K562 (cell line): Measurements from ENCODE around the gene STK11. TPM values are rescaled to one million over a fixed set of nuclear protein-coding genes. Genes with fewer than 3 reads are reported as not detected.
A peak's percentile ranks its signal among the peaks of the same experiment; 100 is the strongest.

Experiments used
- BMI1 ChIP-seq: fragments of 150-350 bp; IDR thresholded peaks from 2 replicates; pipeline ENCODE4 v1.6.1; 2014; ENCODE audit warnings: low read length
- FOXJ2 ChIP-seq: fragments of 200-800 bp; sonication (Bioruptor generic); IDR thresholded peaks from 2 replicates; pipeline ENCODE4 v1.6.1; 2016; ENCODE audit warnings: missing genetic modification characterization, missing compliant biosample characterization
- FOXJ3 ChIP-seq: sonication (generic); formaldehyde crosslinking; IDR thresholded peaks from 2 replicates; pipeline ENCODE4 v1.4.0; 2020; ENCODE audit warnings: mild to moderate bottlenecking, missing genetic modification reagents
- HNRNPLL ChIP-seq: fragments of 200-400 bp; formaldehyde crosslinking; IDR thresholded peaks from 2 replicates; pipeline ENCODE4 v1.6.1; 2017; ENCODE audit warnings: low read length, low read depth, mild to moderate bottlenecking; ENCODE audit not compliant: poor library complexity, severe bottlenecking
- NFXL1 ChIP-seq: fragments of 450-650 bp; formaldehyde crosslinking; IDR thresholded peaks from 2 replicates; pipeline ENCODE4 v1.4.0; 2021; ENCODE audit warnings: mild to moderate bottlenecking
- PHB2 ChIP-seq: fragments of 450-650 bp; IDR thresholded peaks from 2 replicates; pipeline ENCODE4 v1.6.1; 2017; ENCODE audit warnings: low read depth
- RUNX1 ChIP-seq: sonication (generic); IDR thresholded peaks from 2 replicates; pipeline ENCODE4 v1.6.1; 2016; ENCODE audit warnings: antibody characterized with exemption, low read depth
- SAFB ChIP-seq: fragments of 200-400 bp; formaldehyde crosslinking; IDR thresholded peaks from 2 replicates; pipeline ENCODE4 v1.6.1; 2017; ENCODE audit warnings: low read depth, low read length, borderline replicate concordance
- SP1 ChIP-seq: sonication (generic); formaldehyde crosslinking; IDR thresholded peaks from 2 replicates; pipeline ENCODE4 v1.8.1; 2022; ENCODE audit warnings: mild to moderate bottlenecking, missing genetic modification reagents
- TBL1XR1 ChIP-seq, 2 experiments: IDR thresholded peaks; 2 replicates each; pipeline ENCODE4 v1.6.1; 2012; ENCODE audit warnings: improper control_type of control experiment in 2 of 2, low read length in 2 of 2, mild to moderate bottlenecking in 1 of 2
- TEAD2 ChIP-seq: fragments of 450-650 bp; IDR thresholded peaks from 2 replicates; pipeline ENCODE4 v1.6.1; 2016; ENCODE audit warnings: missing genetic modification characterization, control low read depth, missing compliant biosample characterization
- TRIM24 ChIP-seq, 2 experiments: fragments of 450-650 bp; IDR thresholded peaks; 2 replicates each; pipeline ENCODE4 v1.6.1; 2016
- ZBTB17 ChIP-seq: fragments of 450-650 bp; formaldehyde crosslinking; IDR thresholded peaks from 2 replicates; pipeline ENCODE4 v1.4.0; 2020; ENCODE audit warnings: mild to moderate bottlenecking
- ZFP36 ChIP-seq: fragments of 150-350 bp; IDR thresholded peaks from 2 replicates; pipeline ENCODE4 v1.6.1; 2018; ENCODE audit warnings: low read length, low read depth; ENCODE audit not compliant: partially characterized antibody
- ZNF174 ChIP-seq: fragments of 250-450 bp; sonication (Bioruptor Pico); IDR thresholded peaks from 2 replicates; pipeline ENCODE4 v1.4.0; 2020; ENCODE audit warnings: mild to moderate bottlenecking
- ZNF212 ChIP-seq: fragments of 450-650 bp; formaldehyde crosslinking; IDR thresholded peaks from 2 replicates; pipeline ENCODE4 v1.4.0; 2020; ENCODE audit warnings: mild to moderate bottlenecking
- polyA plus RNA-seq, 8 experiments: library from polyadenylated mRNA; depleted of rRNA in 4 of 8; stranded (reverse) in 5 of 8; unstranded in 3 of 8; fragments of >200 nt; fragmentation: Nextera tagmentation in 2 of 8; fragmentation: Illumina TruSeq in 1 of 8; extraction: Ambion mirVana in 2 of 8; extraction: Trizol in 1 of 8; gene quantifications; 2 replicates each; pipeline versions ENCODE4 v1.2.1 to v1.2.3, GENCODE V29; 2011 to 2014; ENCODE audit warnings: inconsistent platforms in 1 of 8, missing spikeins in 1 of 8
- total RNA-seq, 7 experiments: library from RNA; depleted of rRNA in 6 of 7; stranded (reverse); fragments of >200 nt in 6 of 7; fragmentation: Illumina TruSeq in 2 of 7; extraction: Trizol in 2 of 7; gene quantifications; 2 replicates each; pipeline versions ENCODE4 v1.2.1 to v1.2.3, GENCODE V29; 2011 to 2021; ENCODE audit warnings: low replicate concordance in 1 of 7
- TF ChIP-seq, protein P1 (sequence below): fragments of 450-650 bp; IDR thresholded peaks from 2 replicates; pipeline ENCODE4 v1.6.1; 2016; ENCODE audit warnings: low read depth
- TF ChIP-seq, protein P2 (sequence below): fragments of 200-800 bp; sonication (Bioruptor generic); IDR thresholded peaks from 2 replicates; pipeline ENCODE4 v1.6.1; 2017; ENCODE audit warnings: missing genetic modification characterization, missing compliant biosample characterization
- TF ChIP-seq, protein P3 (sequence below): fragments of 250-450 bp; sonication (Bioruptor Pico); IDR thresholded peaks from 2 replicates; pipeline ENCODE4 v1.8.0; 2021; ENCODE audit warnings: moderate library complexity, mild to moderate bottlenecking, inconsistent platforms

STK11 gene
- total and polyA plus RNA-seq, 9 of the 15 experiments (the other 6 are each of a cell fraction or from before 2014, with no cell fraction given) = 0.15 to 96.5 (median 31.7) TPM

DNA sequence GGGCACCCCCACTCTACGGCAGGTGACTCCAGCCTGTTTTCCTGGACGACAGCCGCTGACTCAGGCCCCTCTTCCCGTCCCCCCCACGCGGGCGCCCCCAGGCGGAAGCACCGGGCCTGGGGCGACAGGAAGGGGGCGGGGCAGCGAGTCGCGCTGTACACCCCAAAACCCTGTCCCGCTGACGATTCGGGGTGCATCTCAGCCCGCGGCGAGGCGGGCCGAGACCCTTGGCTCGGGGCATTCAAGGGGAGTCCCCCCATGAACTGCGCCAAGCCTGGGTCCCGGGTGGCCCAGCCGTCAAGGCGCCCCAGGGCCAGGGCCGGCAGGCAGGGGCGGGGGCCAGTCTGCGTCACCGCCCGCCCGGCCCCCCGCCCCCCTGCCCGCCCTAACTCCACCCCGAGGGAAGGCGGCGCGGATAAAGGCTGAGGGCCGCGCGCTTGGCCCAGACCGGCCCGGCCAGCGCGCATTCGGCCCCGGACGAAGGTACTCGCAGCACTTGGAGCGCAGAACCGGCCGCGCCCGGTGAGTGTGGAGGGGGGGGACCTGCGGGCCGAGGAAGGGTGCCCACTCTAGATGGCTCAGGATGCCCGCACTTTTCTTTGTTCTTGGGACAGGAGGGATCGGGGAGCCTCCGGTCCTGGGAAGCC lies 42.7 kb downstream of the STK11 start, which contains the start of gene MIDN (continued):
- TF ChIP-seq ZFP36 (no peak), TRIM24 (IDR thresholded peaks at IDR 0.05) (peak in 1 of 2 experiments; percentile 32; a peak in 1 of 4 replicates), NFXL1 (no peak), FOXJ2 (tag) (no peak), ZNF174 (no peak), SP1 (CRISPR knock-in tag) (peak; percentile 68), FOXJ3 (CRISPR knock-in tag) (no peak), BMI1 (no peak), SAFB (no peak), ZNF212 (CRISPR knock-in tag) (no peak), TEAD2 (tag) (no peak), TBL1XR1 (IDR thresholded peaks at IDR 0.05; ENCODE audit: low read length in 2 of 2) (no peak; a peak in 1 of 4 replicates), RUNX1 (no peak), PHB2 (no peak), ZBTB17 (CRISPR knock-in tag) (no peak), HNRNPLL (no peak)
- TF ChIP-seq, protein P1, sequence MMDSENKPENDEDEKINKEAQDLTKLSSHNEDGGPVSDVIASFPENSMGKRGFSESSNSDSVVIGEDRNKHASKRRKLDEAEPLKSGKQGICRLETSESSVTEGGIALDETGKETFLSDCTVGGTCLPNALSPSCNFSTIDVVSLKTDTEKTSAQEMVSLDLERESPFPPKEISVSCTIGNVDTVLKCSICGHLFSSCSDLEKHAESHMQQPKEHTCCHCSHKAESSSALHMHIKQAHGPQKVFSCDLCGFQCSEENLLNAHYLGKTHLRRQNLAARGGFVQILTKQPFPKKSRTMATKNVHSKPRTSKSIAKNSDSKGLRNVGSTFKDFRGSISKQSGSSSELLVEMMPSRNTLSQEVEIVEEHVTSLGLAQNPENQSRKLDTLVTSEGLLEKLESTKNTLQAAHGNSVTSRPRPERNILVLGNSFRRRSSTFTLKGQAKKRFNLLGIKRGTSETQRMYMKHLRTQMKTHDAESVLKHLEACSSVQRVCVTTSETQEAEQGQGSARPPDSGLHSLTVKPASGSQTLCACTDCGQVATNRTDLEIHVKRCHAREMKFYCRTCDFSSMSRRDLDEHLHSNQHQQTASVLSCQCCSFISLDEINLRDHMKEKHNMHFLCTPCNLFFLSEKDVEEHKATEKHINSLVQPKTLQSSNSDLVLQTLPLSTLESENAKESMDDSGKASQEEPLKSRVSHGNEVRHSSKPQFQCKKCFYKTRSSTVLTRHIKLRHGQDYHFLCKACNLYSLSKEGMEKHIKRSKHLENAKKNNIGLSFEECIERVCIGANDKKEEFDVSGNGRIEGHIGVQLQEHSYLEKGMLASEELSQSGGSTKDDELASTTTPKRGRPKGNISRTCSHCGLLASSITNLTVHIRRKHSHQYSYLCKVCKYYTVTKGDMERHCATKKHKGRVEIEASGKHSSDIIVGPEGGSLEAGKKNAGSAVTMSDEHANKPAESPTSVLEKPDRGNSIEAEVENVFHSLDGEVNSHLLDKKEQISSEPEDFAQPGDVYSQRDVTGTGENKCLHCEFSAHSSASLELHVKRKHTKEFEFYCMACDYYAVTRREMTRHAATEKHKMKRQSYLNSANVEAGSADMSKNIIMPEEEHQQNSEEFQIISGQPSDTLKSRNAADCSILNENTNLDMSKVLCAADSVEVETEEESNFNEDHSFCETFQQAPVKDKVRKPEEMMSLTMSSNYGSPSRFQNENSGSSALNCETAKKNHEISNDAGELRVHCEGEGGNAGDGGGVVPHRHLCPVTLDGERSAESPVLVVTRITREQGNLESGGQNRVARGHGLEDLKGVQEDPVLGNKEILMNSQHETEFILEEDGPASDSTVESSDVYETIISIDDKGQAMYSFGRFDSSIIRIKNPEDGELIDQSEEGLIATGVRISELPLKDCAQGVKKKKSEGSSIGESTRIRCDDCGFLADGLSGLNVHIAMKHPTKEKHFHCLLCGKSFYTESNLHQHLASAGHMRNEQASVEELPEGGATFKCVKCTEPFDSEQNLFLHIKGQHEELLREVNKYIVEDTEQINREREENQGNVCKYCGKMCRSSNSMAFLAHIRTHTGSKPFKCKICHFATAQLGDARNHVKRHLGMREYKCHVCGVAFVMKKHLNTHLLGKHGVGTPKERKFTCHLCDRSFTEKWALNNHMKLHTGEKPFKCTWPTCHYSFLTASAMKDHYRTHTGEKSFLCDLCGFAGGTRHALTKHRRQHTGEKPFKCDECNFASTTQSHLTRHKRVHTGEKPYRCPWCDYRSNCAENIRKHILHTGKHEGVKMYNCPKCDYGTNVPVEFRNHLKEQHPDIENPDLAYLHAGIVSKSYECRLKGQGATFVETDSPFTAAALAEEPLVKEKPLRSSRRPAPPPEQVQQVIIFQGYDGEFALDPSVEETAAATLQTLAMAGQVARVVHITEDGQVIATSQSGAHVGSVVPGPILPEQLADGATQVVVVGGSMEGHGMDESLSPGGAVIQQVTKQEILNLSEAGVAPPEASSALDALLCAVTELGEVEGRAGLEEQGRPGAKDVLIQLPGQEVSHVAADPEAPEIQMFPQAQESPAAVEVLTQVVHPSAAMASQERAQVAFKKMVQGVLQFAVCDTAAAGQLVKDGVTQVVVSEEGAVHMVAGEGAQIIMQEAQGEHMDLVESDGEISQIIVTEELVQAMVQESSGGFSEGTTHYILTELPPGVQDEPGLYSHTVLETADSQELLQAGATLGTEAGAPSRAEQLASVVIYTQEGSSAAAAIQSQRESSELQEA = no peak; the same call in 1 of the 2 replicates
- TF ChIP-seq, protein P2, sequence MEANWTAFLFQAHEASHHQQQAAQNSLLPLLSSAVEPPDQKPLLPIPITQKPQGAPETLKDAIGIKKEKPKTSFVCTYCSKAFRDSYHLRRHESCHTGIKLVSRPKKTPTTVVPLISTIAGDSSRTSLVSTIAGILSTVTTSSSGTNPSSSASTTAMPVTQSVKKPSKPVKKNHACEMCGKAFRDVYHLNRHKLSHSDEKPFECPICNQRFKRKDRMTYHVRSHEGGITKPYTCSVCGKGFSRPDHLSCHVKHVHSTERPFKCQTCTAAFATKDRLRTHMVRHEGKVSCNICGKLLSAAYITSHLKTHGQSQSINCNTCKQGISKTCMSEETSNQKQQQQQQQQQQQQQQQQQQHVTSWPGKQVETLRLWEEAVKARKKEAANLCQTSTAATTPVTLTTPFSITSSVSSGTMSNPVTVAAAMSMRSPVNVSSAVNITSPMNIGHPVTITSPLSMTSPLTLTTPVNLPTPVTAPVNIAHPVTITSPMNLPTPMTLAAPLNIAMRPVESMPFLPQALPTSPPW (CRISPR knock-in tag) = peak; percentile 97
- TF ChIP-seq, protein P3, sequence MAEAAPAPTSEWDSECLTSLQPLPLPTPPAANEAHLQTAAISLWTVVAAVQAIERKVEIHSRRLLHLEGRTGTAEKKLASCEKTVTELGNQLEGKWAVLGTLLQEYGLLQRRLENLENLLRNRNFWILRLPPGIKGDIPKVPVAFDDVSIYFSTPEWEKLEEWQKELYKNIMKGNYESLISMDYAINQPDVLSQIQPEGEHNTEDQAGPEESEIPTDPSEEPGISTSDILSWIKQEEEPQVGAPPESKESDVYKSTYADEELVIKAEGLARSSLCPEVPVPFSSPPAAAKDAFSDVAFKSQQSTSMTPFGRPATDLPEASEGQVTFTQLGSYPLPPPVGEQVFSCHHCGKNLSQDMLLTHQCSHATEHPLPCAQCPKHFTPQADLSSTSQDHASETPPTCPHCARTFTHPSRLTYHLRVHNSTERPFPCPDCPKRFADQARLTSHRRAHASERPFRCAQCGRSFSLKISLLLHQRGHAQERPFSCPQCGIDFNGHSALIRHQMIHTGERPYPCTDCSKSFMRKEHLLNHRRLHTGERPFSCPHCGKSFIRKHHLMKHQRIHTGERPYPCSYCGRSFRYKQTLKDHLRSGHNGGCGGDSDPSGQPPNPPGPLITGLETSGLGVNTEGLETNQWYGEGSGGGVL (CRISPR knock-in tag) = no peak
